ENCODE results near the gene SSBP2. TPM values are rescaled to one million over a fixed set of nuclear protein-coding genes. Genes with fewer than 3 reads are reported as not detected.
"Not testable (repeated sequence)": the region's sequence is repeated elsewhere in the genome, so short reads cannot be mapped to it uniquely, and the experiment has no call there.

SSBP2 gene
- total RNA-seq, 1 donor: 15.5 TPM

GRCh38 chr5:81601919-81602318, 149.0 kb downstream of the SSBP2 start:
- TF ChIP-seq, protein P1, sequence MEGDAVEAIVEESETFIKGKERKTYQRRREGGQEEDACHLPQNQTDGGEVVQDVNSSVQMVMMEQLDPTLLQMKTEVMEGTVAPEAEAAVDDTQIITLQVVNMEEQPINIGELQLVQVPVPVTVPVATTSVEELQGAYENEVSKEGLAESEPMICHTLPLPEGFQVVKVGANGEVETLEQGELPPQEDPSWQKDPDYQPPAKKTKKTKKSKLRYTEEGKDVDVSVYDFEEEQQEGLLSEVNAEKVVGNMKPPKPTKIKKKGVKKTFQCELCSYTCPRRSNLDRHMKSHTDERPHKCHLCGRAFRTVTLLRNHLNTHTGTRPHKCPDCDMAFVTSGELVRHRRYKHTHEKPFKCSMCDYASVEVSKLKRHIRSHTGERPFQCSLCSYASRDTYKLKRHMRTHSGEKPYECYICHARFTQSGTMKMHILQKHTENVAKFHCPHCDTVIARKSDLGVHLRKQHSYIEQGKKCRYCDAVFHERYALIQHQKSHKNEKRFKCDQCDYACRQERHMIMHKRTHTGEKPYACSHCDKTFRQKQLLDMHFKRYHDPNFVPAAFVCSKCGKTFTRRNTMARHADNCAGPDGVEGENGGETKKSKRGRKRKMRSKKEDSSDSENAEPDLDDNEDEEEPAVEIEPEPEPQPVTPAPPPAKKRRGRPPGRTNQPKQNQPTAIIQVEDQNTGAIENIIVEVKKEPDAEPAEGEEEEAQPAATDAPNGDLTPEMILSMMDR (IDR thresholded peaks at IDR 0.05; ENCODE audit: insufficient read depth, low read depth, low read length): no peak
- no peak for DNase-seq (ENCODE audit: low read depth)
- H3K4me3 ChIP-seq (ENCODE audit: low read depth, low read length): no peak overlapping the region

GRCh38 chr5:81592085-81592484, 158.8 kb downstream of the SSBP2 start:
- not testable (repeated sequence) for DNase-seq (ENCODE audit: low read depth); H3K4me3 ChIP-seq (ENCODE audit: low read depth, low read length)

- H3K4me3 ChIP-seq (ENCODE audit: low read depth, low read length): no peak overlapping the region
- TF ChIP-seq, protein P1 (IDR thresholded peaks at IDR 0.05; ENCODE audit: insufficient read depth, low read depth, low read length): no peak
- DNase-seq (ENCODE audit: low read depth): no peak
These were observed 160.2 kb downstream of the SSBP2 start for GRCh38 chr5:81590498-81591384.

GRCh38 chr5:81579262-81579924, 171.5 kb downstream of the SSBP2 start:
- peak; percentile 58 for DNase-seq (ENCODE audit: low read depth)
- H3K4me3 ChIP-seq (ENCODE audit: low read depth, low read length): no peak overlapping the region
- TF ChIP-seq, protein P1 (IDR thresholded peaks at IDR 0.05; ENCODE audit: insufficient read depth, low read depth, low read length): no peak

DNA sequence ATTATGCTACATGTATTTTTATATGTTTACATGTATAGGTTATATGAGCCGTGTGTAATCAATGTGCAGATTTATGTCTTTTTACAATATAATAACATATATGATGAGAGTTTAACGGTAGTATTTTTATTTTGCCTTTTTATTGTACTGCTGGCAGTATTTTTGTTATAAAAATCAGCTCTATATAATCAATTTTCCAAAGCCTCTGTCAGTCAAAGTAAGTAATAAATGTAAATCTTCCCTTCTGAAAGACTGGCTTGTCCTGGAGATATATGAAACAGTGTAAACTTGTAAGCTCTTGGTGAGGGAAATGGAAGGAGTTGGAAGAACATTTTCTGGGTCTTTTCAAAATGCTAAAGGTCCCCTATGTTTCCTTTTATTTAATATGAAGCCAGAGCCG, 173.8 kb downstream of the SSBP2 start:
- no peak for DNase-seq (ENCODE audit: low read depth)
- TF ChIP-seq, protein P1 (IDR thresholded peaks at IDR 0.05; ENCODE audit: insufficient read depth, low read depth, low read length): no peak
- no peak overlapping the region for H3K4me3 ChIP-seq (ENCODE audit: low read depth, low read length)

GRCh38 chr5:81575924-81576323, 175.0 kb downstream of the SSBP2 start:
- TF ChIP-seq, protein P1 (IDR thresholded peaks at IDR 0.05; ENCODE audit: insufficient read depth, low read depth, low read length): no peak
- no peak overlapping the region for H3K4me3 ChIP-seq (ENCODE audit: low read depth, low read length)
- DNase-seq (ENCODE audit: low read depth): no peak

DNA sequence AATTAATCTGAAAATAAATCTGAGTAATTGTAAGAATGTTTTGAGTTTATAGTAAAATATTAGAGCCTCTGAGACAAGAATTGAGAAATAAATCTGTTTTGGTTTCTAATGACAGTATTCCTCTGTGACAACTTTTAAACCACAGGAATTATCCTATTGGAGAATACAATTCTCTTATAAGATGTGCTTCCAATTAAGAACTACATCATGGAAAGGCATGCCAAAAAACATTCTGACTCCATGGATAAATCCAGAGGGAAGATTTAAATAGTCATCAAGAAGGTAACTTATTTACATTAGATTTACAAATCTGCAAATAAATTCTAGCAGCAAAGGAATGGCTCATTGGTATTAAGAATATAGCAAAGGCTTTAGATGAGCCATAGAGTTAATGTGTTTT, 178.7 kb downstream of the SSBP2 start:
- DNase-seq (ENCODE audit: low read depth): no peak
- TF ChIP-seq, protein P1 (IDR thresholded peaks at IDR 0.05; ENCODE audit: insufficient read depth, low read depth, low read length): no peak
- no peak overlapping the region for H3K4me3 ChIP-seq (ENCODE audit: low read depth, low read length)
